HepG2 (cell line): ENCODE data around the gene SPRYD3. TPM values are rescaled to one million over a fixed set of nuclear protein-coding genes. Genes with fewer than 3 reads are reported as not detected.
A peak's percentile ranks its signal among the peaks of the same experiment; 100 is the strongest.

Experiments
- CEBPG ChIP-seq: IDR thresholded peaks from 2 replicates; pipeline ENCODE4 v1.6.1; 2016
- CENPX ChIP-seq: sonication (generic); formaldehyde crosslinking; IDR thresholded peaks from 2 replicates; pipeline ENCODE4 v1.9.0; 2021; ENCODE audit warnings: mild to moderate bottlenecking, missing genetic modification reagents, moderate library complexity
- CREM ChIP-seq, 2 experiments: sonication (generic) in 1 of 2; formaldehyde crosslinking in 1 of 2; IDR thresholded peaks; 2 replicates each; pipeline versions ENCODE4 v1.4.0 to v1.6.1; 2016 to 2020; ENCODE audit warnings: antibody characterized with exemption in 1 of 2, mild to moderate bottlenecking in 1 of 2, missing genetic modification reagents in 1 of 2
- KLF12 ChIP-seq: sonication (generic); formaldehyde crosslinking; IDR thresholded peaks from 2 replicates; pipeline ENCODE4 v1.4.0; 2020; ENCODE audit warnings: missing genetic modification reagents, borderline replicate concordance
- NFE2L1 ChIP-seq: sonication (generic); formaldehyde crosslinking; IDR thresholded peaks from 2 replicates; pipeline ENCODE4 v1.4.0; 2020; ENCODE audit warnings: missing genetic modification reagents, mild to moderate bottlenecking, borderline replicate concordance
- PATZ1 ChIP-seq: sonication (generic); formaldehyde crosslinking; IDR thresholded peaks from 2 replicates; pipeline ENCODE4 v1.4.0; 2020; ENCODE audit warnings: missing genetic modification reagents
- RBM39 ChIP-seq: fragments of 200-400 bp; formaldehyde crosslinking; IDR thresholded peaks from one replicate; pipeline ENCODE4 v1.6.1; 2018; ENCODE audit warnings: antibody characterized with exemption, mild to moderate bottlenecking, low read depth, low read length; ENCODE audit not compliant: poor library complexity, severe bottlenecking
- SRF ChIP-seq: IDR thresholded peaks from 2 replicates; pipeline ENCODE4 v1.6.1; 2011; ENCODE audit warnings: mild to moderate bottlenecking, low read depth, low read length, moderate library complexity
- ZFP36L2 ChIP-seq: sonication (generic); formaldehyde crosslinking; IDR thresholded peaks from 2 replicates; pipeline ENCODE4 v1.4.0; 2020; ENCODE audit warnings: missing genetic modification reagents
- ZFX ChIP-seq: sonication (generic); formaldehyde crosslinking; IDR thresholded peaks from 2 replicates; pipeline ENCODE4 v1.4.0; 2020; ENCODE audit warnings: mild to moderate bottlenecking, low read depth, missing genetic modification reagents, moderate library complexity
- ZNF142 ChIP-seq: sonication (generic); formaldehyde crosslinking; IDR thresholded peaks from 2 replicates; pipeline ENCODE4 v1.4.0; 2020; ENCODE audit warnings: missing genetic modification reagents
- ZNF275 ChIP-seq: sonication (generic); formaldehyde crosslinking; IDR thresholded peaks from 2 replicates; pipeline ENCODE4 v1.8.0; 2022; ENCODE audit warnings: missing genetic modification reagents, mild to moderate bottlenecking, inconsistent platforms, borderline replicate concordance
- ZNF282 ChIP-seq: fragments of 450-650 bp; IDR thresholded peaks from 2 replicates; pipeline ENCODE4 v1.6.1; 2018; ENCODE audit not compliant: partially characterized antibody
- ZNF614 ChIP-seq: IDR thresholded peaks from 2 replicates; pipeline ENCODE4 v1.6.1; 2018; ENCODE audit warnings: missing biosample characterization, missing genetic modification reagents, inconsistent platforms, borderline replicate concordance
- ZSCAN9 ChIP-seq: IDR thresholded peaks from 2 replicates; pipeline ENCODE4 v1.6.1; 2016; ENCODE audit warnings: borderline replicate concordance
- polyA plus RNA-seq, 8 experiments: library from polyadenylated mRNA; depleted of rRNA in 3 of 8; stranded (reverse) in 7 of 8; unstranded in 1 of 8; fragments of >200 nt; fragmentation: Illumina TruSeq in 4 of 8; extraction: Trizol in 4 of 8; gene quantifications; 2 replicates each; pipeline versions ENCODE4 v1.2.1 to v1.2.3, GENCODE V29; 2011 to 2016; ENCODE audit warnings: low read depth in 4 of 8, missing spikeins in 1 of 8, mixed read lengths in 1 of 8; ENCODE audit not compliant: insufficient read depth in 1 of 8
- total RNA-seq, 5 experiments: library from RNA; depleted of rRNA; stranded (reverse); fragments of >200 nt; fragmentation: Illumina TruSeq; extraction: Trizol; gene quantifications; 2 replicates each; pipeline ENCODE4 v1.2.3, GENCODE V29; 2016; ENCODE audit warnings: low read depth in 1 of 5
- TF ChIP-seq, protein P1 (sequence below): sonication (generic); formaldehyde crosslinking; IDR thresholded peaks from 2 replicates; pipeline ENCODE4 v1.5.1; 2020; ENCODE audit warnings: mild to moderate bottlenecking, missing genetic modification reagents, moderate library complexity
- TF ChIP-seq, protein P2 (sequence below): sonication (generic); formaldehyde crosslinking; IDR thresholded peaks from 2 replicates; pipeline ENCODE4 v1.5.1; 2020; ENCODE audit warnings: missing genetic modification reagents, mild to moderate bottlenecking, borderline replicate concordance

SPRYD3 gene
- total and polyA plus RNA-seq, 2 of the 13 experiments (the other 11 are each of a cell fraction or from before 2014, with no cell fraction given), result 9.0 to 9.2 TPM

DNA sequence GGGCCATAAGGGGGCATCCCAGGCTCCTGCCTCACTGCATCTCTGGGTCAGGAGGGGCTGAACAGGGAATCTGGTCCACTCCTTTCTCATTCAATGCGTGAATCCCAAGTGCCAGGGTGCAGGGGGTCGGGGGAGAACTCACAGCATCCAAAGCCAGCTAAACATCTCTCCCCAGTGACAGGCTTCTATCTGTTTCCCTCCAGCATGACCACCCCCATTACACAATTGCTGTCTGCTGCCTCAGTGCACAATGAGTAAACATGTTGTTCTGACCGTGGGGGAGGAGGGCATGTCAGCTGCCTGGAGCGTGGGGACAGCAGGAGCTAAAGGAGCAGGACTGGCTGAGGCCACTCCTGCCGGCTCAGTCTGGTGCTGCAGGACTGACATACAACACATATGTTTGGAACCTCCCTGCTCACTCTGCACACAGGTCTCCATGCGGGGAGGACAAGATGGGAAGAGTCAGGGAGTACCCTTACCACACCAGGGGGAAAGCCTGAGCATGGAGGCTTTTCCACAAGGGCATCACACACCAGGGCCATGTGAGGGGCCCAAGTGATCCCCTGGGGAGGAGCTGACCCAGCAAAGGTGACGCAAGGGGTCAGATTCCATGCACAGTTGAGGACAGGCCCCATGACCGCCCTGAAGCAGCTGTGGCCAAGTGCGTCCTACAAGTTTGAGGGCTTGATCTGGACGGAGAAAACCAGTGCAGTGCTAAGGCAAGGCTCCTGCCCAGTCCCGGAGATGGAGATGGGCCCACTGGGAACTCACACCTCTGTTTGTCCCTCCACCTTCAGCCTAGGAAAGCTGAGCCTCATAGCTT is 27.9 kb downstream of the SPRYD3 start (continued):
- TF ChIP-seq PATZ1 (CRISPR knock-in tag) (peak; percentile 85), ZFX (CRISPR knock-in tag) (peak; percentile 90), CENPX (no peak), RBM39 (no peak), KLF12 (CRISPR knock-in tag) (no peak), ZNF142 (CRISPR knock-in tag) (no peak), SRF (no peak), CEBPG (CRISPR knock-in tag) (peak; percentile 88), ZSCAN9 (no peak), ZNF282 (no peak), ZFP36L2 (no peak), ZNF275 (CRISPR knock-in tag) (no peak), ZNF614 (CRISPR knock-in tag) (no peak), CREM (IDR thresholded peaks at IDR 0.05) (peak; percentile 45; the same call in 1 of the 2 replicates), CREM (CRISPR knock-in tag; IDR thresholded peaks at IDR 0.05) (no peak), NFE2L1 (no peak)
- TF ChIP-seq, protein P1, sequence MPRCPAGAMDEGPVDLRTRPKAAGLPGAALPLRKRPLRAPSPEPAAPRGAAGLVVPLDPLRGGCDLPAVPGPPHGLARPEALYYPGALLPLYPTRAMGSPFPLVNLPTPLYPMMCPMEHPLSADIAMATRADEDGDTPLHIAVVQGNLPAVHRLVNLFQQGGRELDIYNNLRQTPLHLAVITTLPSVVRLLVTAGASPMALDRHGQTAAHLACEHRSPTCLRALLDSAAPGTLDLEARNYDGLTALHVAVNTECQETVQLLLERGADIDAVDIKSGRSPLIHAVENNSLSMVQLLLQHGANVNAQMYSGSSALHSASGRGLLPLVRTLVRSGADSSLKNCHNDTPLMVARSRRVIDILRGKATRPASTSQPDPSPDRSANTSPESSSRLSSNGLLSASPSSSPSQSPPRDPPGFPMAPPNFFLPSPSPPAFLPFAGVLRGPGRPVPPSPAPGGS, result no peak
- TF ChIP-seq, protein P2, sequence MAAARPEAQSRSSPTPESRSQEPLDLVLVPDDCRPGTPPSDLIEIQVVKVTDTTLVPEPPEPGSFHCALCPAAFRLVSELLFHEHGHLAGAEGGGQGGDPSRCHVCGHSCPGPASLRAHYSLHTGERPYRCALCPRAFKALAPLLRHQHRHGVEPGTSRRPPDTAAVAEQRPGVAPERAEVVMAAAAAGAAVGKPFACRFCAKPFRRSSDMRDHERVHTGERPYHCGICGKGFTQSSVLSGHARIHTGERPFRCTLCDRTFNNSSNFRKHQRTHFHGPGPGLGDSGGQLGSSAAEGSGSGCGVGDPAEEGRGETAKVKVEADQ (CRISPR knock-in tag), result no peak
